ENCODE results near the gene BARX1.

BARX1 gene

DNA sequence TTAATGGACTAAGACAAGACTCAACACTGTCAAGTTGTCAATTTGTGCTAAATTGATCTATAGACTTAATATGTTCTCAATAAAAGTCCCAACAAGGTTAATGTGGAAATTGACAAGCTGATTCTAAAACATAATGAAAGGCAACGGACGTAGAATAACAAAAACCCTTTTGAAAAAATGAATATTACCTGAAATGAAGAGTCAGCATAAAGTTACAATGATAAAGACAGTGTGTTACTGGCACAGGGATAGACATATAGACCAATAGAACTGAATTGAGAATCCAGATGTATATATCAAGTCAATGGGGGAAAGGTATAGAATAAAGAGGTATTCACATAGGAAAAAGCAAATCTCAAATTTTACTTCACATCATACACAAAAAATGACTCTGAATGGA lies 37.7 kb upstream of the BARX1 start:
- no peak overlapping the region for H2AFZ ChIP-seq (ENCODE audit: low read depth, low read length, severe bottlenecking)
- no peaks in the 10 kb centered on the region for H3K36me3 ChIP-seq (ENCODE audit: low read length)
- no peak overlapping the region for H3K27ac ChIP-seq (ENCODE audit: low read depth, low read length)
- no peaks in the 10 kb centered on the region for H4K20me1 ChIP-seq (ENCODE audit: low read depth, low read length)
- no peak overlapping the region for H3K9ac ChIP-seq (ENCODE audit: low read length)
- no peak overlapping the region for H3K4me2 ChIP-seq (ENCODE audit: low read depth, low read length, poor library complexity, severe bottlenecking)
- H3K79me2 ChIP-seq (ENCODE audit: insufficient read depth, low read length): no peaks in the 10 kb centered on the region
- no peaks in the 10 kb centered on the region for H3F3A ChIP-seq (ENCODE audit: insufficient read depth)
- H3K9me3 ChIP-seq (ENCODE audit: insufficient read depth, low read length): peaks cover 6% of the 10 kb centered on the region; the same call in 1 of the 2 replicates
- H3K27me3 ChIP-seq (ENCODE audit: low read length): no peaks in the 10 kb centered on the region
- TF ChIP-seq EZH2phosphoT487 (conservative IDR thresholded peaks at IDR 0.05; ENCODE audit: low read length) (no peak), CTCF (IDR thresholded peaks at IDR 0.05; ENCODE audit: insufficient read depth, low read length, poor library complexity, severe bottlenecking) (no peak)
- H3K9me2 ChIP-seq (replicated peaks; ENCODE audit: insufficient read depth, low read length): no peaks in the 10 kb centered on the region
- H3K4me3 ChIP-seq (ENCODE audit: insufficient read depth, low read length, poor library complexity, severe bottlenecking): no peak overlapping the region

- TF ChIP-seq EZH2phosphoT487 (conservative IDR thresholded peaks at IDR 0.05; ENCODE audit: low read length): no peak
- TF ChIP-seq CTCF (IDR thresholded peaks at IDR 0.05; ENCODE audit: insufficient read depth, low read length, poor library complexity, severe bottlenecking): no peak
- Histone ChIP-seq H3K4me3 (ENCODE audit: insufficient read depth, low read length, poor library complexity, severe bottlenecking) (no peak overlapping the region), H3K27me3 (ENCODE audit: low read length) (no peaks in the 10 kb centered on the region), H4K20me1 (ENCODE audit: low read depth, low read length) (no peaks in the 10 kb centered on the region), H3K9me3 (ENCODE audit: insufficient read depth, low read length) (peaks cover 13% of the 10 kb centered on the region; the same call in 1 of the 2 replicates), H3K9ac (ENCODE audit: low read length) (no peak overlapping the region), H3K9me2 (replicated peaks; ENCODE audit: insufficient read depth, low read length) (no peaks in the 10 kb centered on the region), H3K4me2 (ENCODE audit: low read depth, low read length, poor library complexity, severe bottlenecking) (no peak overlapping the region), H2AFZ (ENCODE audit: low read depth, low read length, severe bottlenecking) (no peak overlapping the region), H3F3A (ENCODE audit: insufficient read depth) (no peaks in the 10 kb centered on the region), H3K27ac (ENCODE audit: low read depth, low read length) (no peak overlapping the region), H3K79me2 (ENCODE audit: insufficient read depth, low read length) (no peaks in the 10 kb centered on the region), H3K36me3 (ENCODE audit: low read length) (no peaks in the 10 kb centered on the region)
These were observed 35.3 kb upstream of the BARX1 start for GRCh38 chr9:93990448-93990847.

DNA sequence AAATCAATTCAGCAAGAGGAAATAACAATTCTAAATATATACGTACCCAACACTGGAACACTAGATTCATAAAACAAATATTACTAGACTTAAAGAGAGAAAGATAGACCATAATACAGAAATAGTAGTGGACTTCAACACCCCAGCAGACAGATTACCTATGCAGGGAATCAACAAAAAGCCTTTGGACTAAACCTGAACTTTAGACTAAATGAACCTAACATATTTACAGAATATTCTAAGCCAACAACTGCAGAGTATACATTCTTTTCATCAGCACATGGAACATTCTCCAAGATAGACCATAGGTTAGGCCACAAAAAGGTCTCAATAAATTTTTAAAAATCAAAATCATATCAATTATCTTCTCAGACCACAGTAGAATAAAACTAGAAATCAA lies 32.9 kb upstream of the BARX1 start:
- H3K9ac ChIP-seq (ENCODE audit: low read length): no peak overlapping the region
- no peak overlapping the region for H3K4me2 ChIP-seq (ENCODE audit: low read depth, low read length, poor library complexity, severe bottlenecking)
- no peaks in the 10 kb centered on the region for H3K9me2 ChIP-seq (replicated peaks; ENCODE audit: insufficient read depth, low read length)
- no peak overlapping the region for H3K4me3 ChIP-seq (ENCODE audit: insufficient read depth, low read length, poor library complexity, severe bottlenecking)
- no peaks in the 10 kb centered on the region for H3K27me3 ChIP-seq (ENCODE audit: low read length)
- no peaks in the 10 kb centered on the region for H3F3A ChIP-seq (ENCODE audit: insufficient read depth)
- no peaks in the 10 kb centered on the region for H3K79me2 ChIP-seq (ENCODE audit: insufficient read depth, low read length)
- no peak overlapping the region for H2AFZ ChIP-seq (ENCODE audit: low read depth, low read length, severe bottlenecking)
- TF ChIP-seq EZH2phosphoT487 (conservative IDR thresholded peaks at IDR 0.05; ENCODE audit: low read length) (no peak), CTCF (IDR thresholded peaks at IDR 0.05; ENCODE audit: insufficient read depth, low read length, poor library complexity, severe bottlenecking) (no peak)
- no peak overlapping the region for H3K27ac ChIP-seq (ENCODE audit: low read depth, low read length)
- peaks cover 13% of the 10 kb centered on the region; the same call in 1 of the 2 replicates for H3K9me3 ChIP-seq (ENCODE audit: insufficient read depth, low read length)
- no peaks in the 10 kb centered on the region for H3K36me3 ChIP-seq (ENCODE audit: low read length)
- H4K20me1 ChIP-seq (ENCODE audit: low read depth, low read length): no peaks in the 10 kb centered on the region
